Brain microvascular endothelial cell (primary cell): ENCODE data around the gene COL11A2.

ENCODE experiments used
- DNase-seq: peaks from one replicate; pipeline ENCODE4 v3.0.0-alpha.2; 2020
- H3K27ac ChIP-seq: fragments of 250-450 bp; sonication (Bioruptor Pico); 2 replicates; pipeline ENCODE4 v1.5.1; 2020; ENCODE audit warnings: mild to moderate bottlenecking, moderate library complexity
- H3K27me3 ChIP-seq: fragments of 250-450 bp; sonication (Bioruptor Pico); replicated peaks from 2 replicates; pipeline ENCODE4 v1.5.1; 2020; ENCODE audit warnings: mild to moderate bottlenecking
- H3K36me3 ChIP-seq: fragments of 250-450 bp; sonication (Bioruptor Pico); replicated peaks from 2 replicates; pipeline ENCODE4 v1.5.1; 2020; ENCODE audit warnings: mild to moderate bottlenecking
- H3K4me3 ChIP-seq: 2 replicates; pipeline ENCODE4 v1.5.1; 2011; ENCODE audit warnings: low read depth, mild to moderate bottlenecking, control low read depth, low read length, moderate library complexity
- CTCF ChIP-seq: IDR thresholded peaks from 2 replicates; pipeline ENCODE4 v1.5.1; 2011; ENCODE audit warnings: low read depth, mild to moderate bottlenecking, moderate library complexity, low read length, control low read depth, inconsistent platforms; ENCODE audit errors: missing control alignments
- in situ Hi-C: cut with HindIII; loops from 2 replicates; pipeline ENCODE4 v1.10.0; 2017; ENCODE audit warnings: low sequenced_read_pairs, low pct_ligation_motif_present

The COL11A2 gene

DNA sequence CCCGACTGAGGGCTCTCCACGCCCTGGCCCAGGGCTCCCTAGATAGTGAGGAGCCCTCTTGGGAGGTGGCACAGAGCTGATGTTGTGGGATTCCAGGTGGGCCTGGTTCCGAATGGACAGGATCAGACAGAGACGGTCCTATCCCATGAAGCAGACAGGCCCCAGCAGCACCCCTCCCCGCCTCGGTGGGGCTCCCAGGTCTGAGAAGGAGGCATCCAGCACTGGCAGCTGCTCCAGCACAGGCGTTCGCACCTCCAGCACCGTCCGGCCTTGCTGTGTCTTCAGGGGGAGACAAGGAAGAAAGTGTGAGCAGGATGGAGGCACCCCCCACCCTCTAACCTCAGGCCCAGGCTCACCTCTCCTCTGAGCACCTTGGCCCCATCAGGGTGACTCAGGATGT, 28.7 kb downstream of the COL11A2 start:
- no peak overlapping the region for H3K27ac ChIP-seq
- DNase-seq = no peak
- no peak overlapping the region for H3K4me3 ChIP-seq
- no peaks in the 10 kb centered on the region for H3K36me3 ChIP-seq
- TF ChIP-seq CTCF = no peak
- no peaks in the 10 kb centered on the region for H3K27me3 ChIP-seq
- in situ Hi-C loops = no loop called here

DNA sequence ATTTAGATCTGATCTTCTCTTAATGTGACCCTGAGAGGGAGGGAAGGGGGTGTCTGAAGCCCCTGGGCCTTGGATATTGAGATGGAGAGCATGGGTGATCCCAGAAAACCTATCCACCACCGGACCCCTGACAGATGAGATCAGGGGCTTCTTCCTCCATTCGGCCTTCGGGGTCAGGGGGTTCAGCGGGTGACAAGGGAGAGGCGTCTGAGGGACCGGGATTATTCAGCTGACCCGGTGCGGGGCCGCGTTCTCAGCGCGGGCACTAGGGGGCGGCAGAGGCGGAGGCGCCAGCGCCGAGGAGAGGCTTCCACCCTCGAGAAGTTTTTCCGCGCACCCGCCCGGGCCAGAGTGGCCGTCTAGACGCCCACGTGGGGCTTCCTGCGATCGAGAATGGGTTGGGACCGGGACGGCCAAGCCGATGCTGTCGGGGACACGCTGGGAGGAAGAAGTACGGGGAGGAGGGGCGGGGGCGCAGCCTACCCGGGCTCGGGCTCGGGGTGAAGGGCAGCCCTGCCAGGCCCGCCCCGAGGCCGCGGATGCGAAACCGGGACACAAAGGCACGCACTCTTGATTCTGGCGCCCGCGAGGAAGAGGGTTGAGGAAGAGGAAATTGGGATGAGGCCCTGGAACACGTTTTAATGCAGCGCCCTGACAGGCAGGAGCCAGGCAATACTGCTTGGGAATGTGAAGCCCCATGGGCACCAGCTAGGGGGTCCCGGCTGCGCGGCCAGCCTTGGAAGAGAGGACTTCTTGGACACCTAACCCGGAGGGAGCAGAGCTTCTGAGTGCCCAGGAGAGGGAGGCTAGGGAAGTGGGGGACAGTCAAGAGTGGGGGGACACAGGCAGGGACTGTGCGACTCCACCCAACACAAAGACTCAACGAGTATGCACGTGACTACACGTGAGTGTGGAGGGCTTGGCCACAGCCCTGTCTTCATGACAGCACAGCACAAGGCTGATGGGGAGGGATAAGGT, 30.6 kb downstream of the COL11A2 start:
- H3K27me3 ChIP-seq = no peaks in the 10 kb centered on the region
- H3K27ac ChIP-seq = no peak overlapping the region
- peak overlapping the region; percentile 51 for H3K4me3 ChIP-seq
- peak; percentile 56 for DNase-seq
- no peaks in the 10 kb centered on the region for H3K36me3 ChIP-seq
- TF ChIP-seq CTCF = peak; percentile 94
- in situ Hi-C loops = no loop called here

GRCh38 chr6:33160728-33161344, 31.4 kb downstream of the COL11A2 start:
- DNase-seq = peak; percentile 58
- no peak overlapping the region for H3K27ac ChIP-seq
- no peaks in the 10 kb centered on the region for H3K27me3 ChIP-seq
- in situ Hi-C loops = no loop called here
- no peaks in the 10 kb centered on the region for H3K36me3 ChIP-seq
- peak overlapping the region; percentile 51 for H3K4me3 ChIP-seq
- TF ChIP-seq CTCF = no peak

GRCh38 chr6:33160096-33160495, 32.2 kb downstream of the COL11A2 start:
- TF ChIP-seq CTCF = no peak
- in situ Hi-C loops = no loop called here
- H3K27ac ChIP-seq = no peak overlapping the region
- no peak for DNase-seq
- H3K27me3 ChIP-seq = no peaks in the 10 kb centered on the region
- H3K4me3 ChIP-seq = no peak overlapping the region
- no peaks in the 10 kb centered on the region for H3K36me3 ChIP-seq

GRCh38 chr6:33156964-33157363, 35.3 kb downstream of the COL11A2 start:
- DNase-seq = no peak
- no peak overlapping the region for H3K4me3 ChIP-seq
- H3K27me3 ChIP-seq = peaks cover 3% of the 10 kb centered on the region
- H3K36me3 ChIP-seq = no peaks in the 10 kb centered on the region
- no peak overlapping the region for H3K27ac ChIP-seq
- TF ChIP-seq CTCF = no peak
- in situ Hi-C loops = no loop called here
